Prostate gland (tissue), 2 donors: Measurements from ENCODE around the gene MRPS12.

ENCODE experiments used
- POLR2AphosphoS5 ChIP-seq: sonication (generic); formaldehyde crosslinking; IDR thresholded peaks from one replicate; pipeline ENCODE4 v1.6.1; 2017; ENCODE audit warnings: antibody characterized with exemption
- TF ChIP-seq, protein P1 (sequence below), 4 experiments: fragments of 200-600 bp in 2 of 4; fragments of 450-650 bp in 2 of 4; sonication (generic) in 2 of 4; IDR thresholded peaks; 1 replicate in 3 of 4; 2 replicates in 1 of 4; pipeline ENCODE4 v1.5.1; 2016 to 2019; ENCODE audit warnings: antibody characterized with exemption in 4 of 4, mild to moderate bottlenecking in 2 of 4, moderate library complexity in 2 of 4

- TF ChIP-seq, protein P1, sequence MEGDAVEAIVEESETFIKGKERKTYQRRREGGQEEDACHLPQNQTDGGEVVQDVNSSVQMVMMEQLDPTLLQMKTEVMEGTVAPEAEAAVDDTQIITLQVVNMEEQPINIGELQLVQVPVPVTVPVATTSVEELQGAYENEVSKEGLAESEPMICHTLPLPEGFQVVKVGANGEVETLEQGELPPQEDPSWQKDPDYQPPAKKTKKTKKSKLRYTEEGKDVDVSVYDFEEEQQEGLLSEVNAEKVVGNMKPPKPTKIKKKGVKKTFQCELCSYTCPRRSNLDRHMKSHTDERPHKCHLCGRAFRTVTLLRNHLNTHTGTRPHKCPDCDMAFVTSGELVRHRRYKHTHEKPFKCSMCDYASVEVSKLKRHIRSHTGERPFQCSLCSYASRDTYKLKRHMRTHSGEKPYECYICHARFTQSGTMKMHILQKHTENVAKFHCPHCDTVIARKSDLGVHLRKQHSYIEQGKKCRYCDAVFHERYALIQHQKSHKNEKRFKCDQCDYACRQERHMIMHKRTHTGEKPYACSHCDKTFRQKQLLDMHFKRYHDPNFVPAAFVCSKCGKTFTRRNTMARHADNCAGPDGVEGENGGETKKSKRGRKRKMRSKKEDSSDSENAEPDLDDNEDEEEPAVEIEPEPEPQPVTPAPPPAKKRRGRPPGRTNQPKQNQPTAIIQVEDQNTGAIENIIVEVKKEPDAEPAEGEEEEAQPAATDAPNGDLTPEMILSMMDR (IDR thresholded peaks at IDR 0.05): no peak
- no peak for TF ChIP-seq POLR2AphosphoS5
Observed at GRCh38 chr19:38928391-38929001, 2.2 kb upstream of the MRPS12 start.
